Smooth muscle cell (in vitro differentiated cells): Measurements from ENCODE around the gene TERT. TPM values are rescaled to one million over a fixed set of nuclear protein-coding genes. Genes with fewer than 3 reads are reported as not detected.

Experiments
- DNase-seq: peaks from one replicate; lab custom pipeline; 2025; ENCODE audit not compliant: unreplicated experiment; lab: John Stamatoyannopoulos, UW
- H2AFZ ChIP-seq: fragments of 200-600 bp; sonication (generic); 2 replicates; pipeline ENCODE4 v1.6.0; 2016; ENCODE audit warnings: antibody characterized with exemption, low read depth, mild to moderate bottlenecking
- H3F3A ChIP-seq: fragments of 200-600 bp; sonication (generic); 2 replicates; pipeline ENCODE4 v1.6.0; 2017; ENCODE audit warnings: antibody characterized with exemption, low read depth
- H3K27ac ChIP-seq: fragments of 200-600 bp; sonication (generic); 2 replicates; pipeline ENCODE4 v1.5.1; 2016; ENCODE audit warnings: low read depth, mild to moderate bottlenecking
- H3K27me3 ChIP-seq: fragments of 200-600 bp; sonication (generic); 2 replicates; pipeline ENCODE4 v1.6.1; 2016; ENCODE audit warnings: low read depth, mild to moderate bottlenecking
- H3K36me3 ChIP-seq: fragments of 200-600 bp; sonication (generic); 2 replicates; pipeline ENCODE4 v1.5.1; 2016; ENCODE audit warnings: low read depth
- H3K4me1 ChIP-seq: fragments of 200-600 bp; sonication (generic); 2 replicates; pipeline ENCODE4 v1.5.1; 2016; ENCODE audit warnings: low read depth
- H3K4me2 ChIP-seq: fragments of 200-600 bp; sonication (generic); 2 replicates; pipeline ENCODE4 v1.6.0; 2016; ENCODE audit warnings: mild to moderate bottlenecking
- H3K4me3 ChIP-seq: fragments of 200-600 bp; sonication (generic); 2 replicates; pipeline ENCODE4 v1.5.1; 2016; ENCODE audit warnings: mild to moderate bottlenecking
- H3K79me2 ChIP-seq: fragments of 200-600 bp; sonication (generic); 2 replicates; pipeline ENCODE4 v1.6.0; 2016; ENCODE audit warnings: low read depth, mild to moderate bottlenecking
- H3K9ac ChIP-seq: fragments of 200-600 bp; sonication (generic); 2 replicates; pipeline ENCODE4 v1.6.0; 2016; ENCODE audit warnings: low read depth
- H3K9me3 ChIP-seq: fragments of 200-600 bp; sonication (generic); replicated peaks from 2 replicates; pipeline ENCODE4 v1.5.1; 2016; ENCODE audit warnings: low read depth
- H4K20me1 ChIP-seq: fragments of 200-600 bp; sonication (generic); 2 replicates; pipeline ENCODE4 v1.6.0; 2016; ENCODE audit warnings: low read depth
- CTCF ChIP-seq: fragments of 200-600 bp; sonication (generic); IDR thresholded peaks from 2 replicates; pipeline ENCODE4 v1.5.1; 2017; ENCODE audit warnings: borderline replicate concordance, mild to moderate bottlenecking, antibody characterized with exemption; ENCODE audit not compliant: insufficient read depth, poor library complexity, severe bottlenecking
- WGBS: methylation state at CpG from one replicate; pipeline ENCODE4 v1.1.7; 2016; ENCODE audit warnings: low lambda C conversion rate; 5-methylcytosine and 5-hydroxymethylcytosine counted together
- polyA plus RNA-seq: library from polyadenylated mRNA; unstranded; fragments of >200 nt; fragmentation: Nextera tagmentation; extraction: Ambion mirVana; gene quantifications from 2 replicates; pipeline ENCODE4 v1.2.1, GENCODE V29; 2016
- total RNA-seq: library from RNA; depleted of rRNA; stranded (reverse); fragments of >200 nt; gene quantifications from 2 replicates; pipeline ENCODE4 v1.2.3, GENCODE V29; 2014

The TERT gene
- total and polyA plus RNA-seq, 2 experiments from 2014 or later = not detected

- no peaks in the 10 kb centered on the region for H3F3A ChIP-seq
- no peak for DNase-seq
- no peaks in the 10 kb centered on the region for H4K20me1 ChIP-seq
- no peaks in the 10 kb centered on the region for H3K9me3 ChIP-seq
- H3K4me1 ChIP-seq = no peaks in the 10 kb centered on the region
- no peak overlapping the region for H3K27ac ChIP-seq
- no peak overlapping the region for H3K4me3 ChIP-seq
- no peak for TF ChIP-seq CTCF
- H3K9ac ChIP-seq = no peak overlapping the region
- no peaks in the 10 kb centered on the region for H3K36me3 ChIP-seq
- H3K79me2 ChIP-seq = no peaks in the 10 kb centered on the region
- 94% methylated on average over 18 of the region's 18 CpGs for WGBS
- no peak overlapping the region for H3K4me2 ChIP-seq
- H2AFZ ChIP-seq = no peak overlapping the region
- no peaks in the 10 kb centered on the region for H3K27me3 ChIP-seq
Observed at GRCh38 chr5:1264211-1264610, 30.7 kb downstream of the TERT start.

GRCh38 chr5:1262381-1262780 is 32.5 kb downstream of the TERT start:
- TF ChIP-seq CTCF = no peak
- Histone ChIP-seq H3K79me2 (no peaks in the 10 kb centered on the region), H3K4me3 (no peak overlapping the region), H3K27me3 (no peaks in the 10 kb centered on the region), H4K20me1 (no peaks in the 10 kb centered on the region), H3K4me2 (no peak overlapping the region), H3K9ac (no peak overlapping the region), H2AFZ (no peak overlapping the region), H3F3A (no peaks in the 10 kb centered on the region), H3K9me3 (no peaks in the 10 kb centered on the region), H3K4me1 (no peaks in the 10 kb centered on the region), H3K36me3 (no peaks in the 10 kb centered on the region), H3K27ac (no peak overlapping the region)
- 86% methylated on average over 1 of the region's 1 CpG for WGBS
- no peak for DNase-seq

GRCh38 chr5:1261643-1262042 is 33.2 kb downstream of the TERT start:
- Histone ChIP-seq H4K20me1 (no peaks in the 10 kb centered on the region), H3K9me3 (no peaks in the 10 kb centered on the region), H3K79me2 (no peaks in the 10 kb centered on the region), H2AFZ (no peak overlapping the region), H3K9ac (no peak overlapping the region), H3K27ac (no peak overlapping the region), H3K4me1 (no peaks in the 10 kb centered on the region), H3K4me3 (no peak overlapping the region), H3K4me2 (no peak overlapping the region), H3K36me3 (no peaks in the 10 kb centered on the region), H3K27me3 (no peaks in the 10 kb centered on the region), H3F3A (no peaks in the 10 kb centered on the region)
- WGBS = 86% methylated on average over 10 of the region's 10 CpGs
- TF ChIP-seq CTCF = no peak
- DNase-seq = no peak

GRCh38 chr5:1259806-1260480 is 34.9 kb downstream of the TERT start:
- no peaks in the 10 kb centered on the region for H3K9me3 ChIP-seq

More at GRCh38 chr5:1259806-1260480, 34.9 kb downstream of the TERT start:
- Histone ChIP-seq H3K36me3 (no peaks in the 10 kb centered on the region), H3K4me2 (no peak overlapping the region), H2AFZ (no peak overlapping the region), H3K4me1 (no peaks in the 10 kb centered on the region), H3K27ac (no peak overlapping the region), H3K4me3 (no peak overlapping the region), H3F3A (no peaks in the 10 kb centered on the region), H4K20me1 (no peaks in the 10 kb centered on the region), H3K27me3 (no peaks in the 10 kb centered on the region), H3K79me2 (no peaks in the 10 kb centered on the region), H3K9ac (no peak overlapping the region)
- WGBS = 97% methylated on average over 21 of the region's 23 CpGs
- TF ChIP-seq CTCF = no peak
- no peak for DNase-seq
